Smooth muscle cell of bladder (primary cell): ENCODE measurements around the gene QRICH2. TPM values are rescaled to one million over a fixed set of nuclear protein-coding genes. Genes with fewer than 3 reads are reported as not detected.

Experiments used
- total RNA-seq: library from RNA; depleted of rRNA; stranded (reverse); fragments of >200 nt; gene quantifications from 2 replicates; pipeline ENCODE4 v1.2.3, GENCODE V29; 2014

QRICH2 gene
- total RNA-seq: 1.7 and 3.0 TPM in 2 replicates

GRCh38 chr17:76307966-76308338 is at the start of gene QRICH2:
Gene QRICH2 (minus strand): TSS chr17:76308276. CDS start chr17:76307998, 278 bp downstream.

DNA sequence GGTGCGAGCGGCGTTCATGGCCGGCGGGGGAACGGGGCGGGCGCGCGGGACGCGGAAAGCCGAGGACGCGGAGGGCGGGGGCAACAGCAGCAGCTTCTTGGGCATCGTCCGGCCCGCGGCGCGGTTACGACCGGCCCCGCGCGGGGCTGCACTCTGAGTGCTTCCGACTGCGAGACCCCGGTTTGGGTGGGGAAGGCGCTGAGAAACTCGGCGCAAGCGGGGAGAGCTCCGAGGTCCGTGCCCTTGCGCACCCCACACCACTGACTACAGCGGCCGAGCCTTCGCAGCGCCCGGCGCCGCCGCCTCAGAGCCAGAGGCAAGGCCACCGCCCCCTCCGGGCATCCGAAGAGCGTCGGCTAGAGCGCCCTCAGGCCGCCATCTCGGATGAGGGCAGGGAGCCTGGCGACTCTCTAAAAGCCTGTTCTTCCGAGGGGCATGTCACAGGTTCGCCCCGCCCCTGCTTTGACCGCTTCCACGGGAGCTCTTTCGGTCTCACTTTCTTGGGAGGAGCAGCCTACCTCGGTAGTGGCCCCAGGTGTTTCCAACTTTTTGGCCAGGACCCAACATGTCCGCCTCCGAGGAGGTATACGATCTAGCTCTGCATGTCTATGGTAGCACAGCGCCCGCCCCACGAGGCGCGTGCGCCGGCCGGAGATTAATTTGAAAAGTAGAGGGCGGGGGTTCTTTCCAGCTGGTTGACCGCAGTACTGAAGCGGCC is 45.7 kb upstream of the QRICH2 start, which contains the start of gene PRPSAP1:
Gene PRPSAP1, minus strand, starts transcription at position 318 of the 718 bp plus-strand sequence. Its CDS starts 213 bp downstream, at position 105.

GRCh38 chr17:76264755-76265623 is 43.1 kb downstream of the QRICH2 start, which contains the start of gene UBALD2:
Gene UBALD2 (plus strand): TSS chr17:76265348. CDS start chr17:76265506, 158 bp downstream.

GRCh38 chr17:76240461-76241203 is 67.4 kb downstream of the QRICH2 start, which contains the start of gene RNF157:
Gene RNF157 (minus strand): TSS chr17:76240493. CDS start chr17:76240240, 253 bp downstream.

Other genes with a start within 250 kb of the QRICH2 start
- 24.6 and 45.7 TPM in 2 replicates for gene SRP68, start 235.8 kb downstream of the QRICH2 start, total RNA-seq
- gene GALR2, start 233.5 kb downstream of the QRICH2 start, total RNA-seq: 0.14 TPM in 1 of 2 replicates, not detected in the other
- not detected in 2 replicates for gene ZACN, start 229.1 kb downstream of the QRICH2 start, total RNA-seq
- gene EXOC7, start 204.5 kb downstream of the QRICH2 start, total RNA-seq: 78.6 and 82.0 TPM in 2 replicates
- not detected in 2 replicates for gene FOXJ1, start 167.0 kb downstream of the QRICH2 start, total RNA-seq
- gene RNF157, start 67.8 kb downstream of the QRICH2 start, total RNA-seq: 0.09 and 0.28 TPM in 2 replicates
- 1.4 and 1.6 TPM in 2 replicates for gene UBALD2, start 42.9 kb downstream of the QRICH2 start, total RNA-seq
- 24.5 and 32.7 TPM in 2 replicates for gene PRPSAP1, start 45.6 kb upstream of the QRICH2 start, total RNA-seq
- 39.0 and 39.3 TPM in 2 replicates for gene SPHK1, start 76.3 kb upstream of the QRICH2 start, total RNA-seq
- 13.5 and 20.3 TPM in 2 replicates for gene UBE2O, start 144.9 kb upstream of the QRICH2 start, total RNA-seq
- gene AANAT, start 159.3 kb upstream of the QRICH2 start, total RNA-seq: not detected in 2 replicates
- gene RHBDF2, start 193.1 kb upstream of the QRICH2 start, total RNA-seq: 2.3 and 6.1 TPM in 2 replicates
- 68.1 and 84.9 TPM in 2 replicates for gene CYGB, start 229.4 kb upstream of the QRICH2 start, total RNA-seq
- gene PRCD, start 231.8 kb upstream of the QRICH2 start, total RNA-seq: 7.8 and 11.1 TPM in 2 replicates